Measurements from ENCODE around the gene SNAI3.

Gene SNAI3

GRCh38 chr16:88651276-88651988, 34.9 kb downstream of the SNAI3 start:
- DNase-seq (ENCODE audit: low spot score), result peak; percentile 96
- no peak for TF ChIP-seq CTCF (IDR thresholded peaks at IDR 0.05; ENCODE audit: extremely low read depth, missing control alignments)

- peak; percentile 99 for DNase-seq (ENCODE audit: low spot score)
- TF ChIP-seq CTCF (IDR thresholded peaks at IDR 0.05; ENCODE audit: extremely low read depth, missing control alignments), result no peak
Measured at GRCh38 chr16:88650749-88651275, 35.5 kb downstream of the SNAI3 start, which contains the start of gene CYBA. Gene CYBA, minus strand, starts transcription at chr16:88651053. Its CDS starts 40 bp downstream, at chr16:88651013.

- no peak for TF ChIP-seq CTCF (IDR thresholded peaks at IDR 0.05; ENCODE audit: extremely low read depth, missing control alignments)
- DNase-seq (ENCODE audit: low spot score), result peak; percentile 74
Measured at GRCh38 chr16:88649924-88650748, 36.2 kb downstream of the SNAI3 start.

- no peak for TF ChIP-seq CTCF (IDR thresholded peaks at IDR 0.05; ENCODE audit: extremely low read depth, missing control alignments)
- no peak for DNase-seq (ENCODE audit: low spot score)
Measured at GRCh38 chr16:88649195-88649923, 36.9 kb downstream of the SNAI3 start.

- TF ChIP-seq CTCF (IDR thresholded peaks at IDR 0.05; ENCODE audit: extremely low read depth, missing control alignments), result no peak
- no peak for DNase-seq (ENCODE audit: low spot score)
Measured at GRCh38 chr16:88647178-88648070, 38.9 kb downstream of the SNAI3 start.

- no peak for DNase-seq (ENCODE audit: low spot score)
- no peak for TF ChIP-seq CTCF (IDR thresholded peaks at IDR 0.05; ENCODE audit: extremely low read depth, missing control alignments)
Measured at GRCh38 chr16:88646345-88647034, 39.8 kb downstream of the SNAI3 start.

All from GM20000 (cell line).